ENCODE results near the gene CDH23.

CDH23 gene

DNA sequence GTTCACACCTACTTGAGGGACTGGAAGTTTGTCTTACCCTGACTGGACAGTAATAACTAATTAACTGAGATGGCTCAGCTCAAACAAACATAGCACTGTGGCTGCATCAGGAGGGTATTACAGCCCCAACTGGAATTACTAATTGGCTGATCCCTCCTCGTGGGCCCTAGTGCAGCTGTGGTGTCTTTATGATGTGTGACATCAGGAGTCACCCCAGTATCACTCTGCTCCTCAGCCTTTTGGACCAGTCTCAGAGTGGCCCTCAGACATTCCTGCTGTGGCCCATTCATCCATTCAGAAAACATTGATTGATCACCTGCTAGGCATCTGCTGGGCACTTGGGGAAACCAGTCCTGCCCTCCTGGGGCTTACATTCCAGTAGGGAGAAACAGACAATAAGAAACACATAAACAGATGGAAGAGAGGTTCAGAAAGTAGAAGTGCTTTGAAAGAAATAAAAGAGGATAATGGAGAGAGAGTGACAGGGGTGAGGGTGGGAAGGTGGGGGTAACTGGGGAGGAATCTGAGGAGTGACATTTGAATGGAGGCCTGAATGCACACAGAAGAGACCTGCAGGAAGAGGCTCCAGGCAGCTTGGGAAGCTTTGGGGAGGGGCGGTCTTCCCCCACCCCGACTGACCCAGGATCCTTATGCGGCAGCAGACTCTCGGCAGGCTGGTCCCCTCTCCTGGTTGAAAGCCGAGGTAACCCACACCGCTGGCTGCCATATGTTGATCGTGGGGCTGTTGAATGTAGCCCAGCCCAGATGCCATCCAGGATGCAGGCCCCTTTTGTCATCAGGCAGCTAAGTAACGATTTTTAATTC lies 209.7 kb downstream of the CDH23 start:
- TF ChIP-seq, protein P1, sequence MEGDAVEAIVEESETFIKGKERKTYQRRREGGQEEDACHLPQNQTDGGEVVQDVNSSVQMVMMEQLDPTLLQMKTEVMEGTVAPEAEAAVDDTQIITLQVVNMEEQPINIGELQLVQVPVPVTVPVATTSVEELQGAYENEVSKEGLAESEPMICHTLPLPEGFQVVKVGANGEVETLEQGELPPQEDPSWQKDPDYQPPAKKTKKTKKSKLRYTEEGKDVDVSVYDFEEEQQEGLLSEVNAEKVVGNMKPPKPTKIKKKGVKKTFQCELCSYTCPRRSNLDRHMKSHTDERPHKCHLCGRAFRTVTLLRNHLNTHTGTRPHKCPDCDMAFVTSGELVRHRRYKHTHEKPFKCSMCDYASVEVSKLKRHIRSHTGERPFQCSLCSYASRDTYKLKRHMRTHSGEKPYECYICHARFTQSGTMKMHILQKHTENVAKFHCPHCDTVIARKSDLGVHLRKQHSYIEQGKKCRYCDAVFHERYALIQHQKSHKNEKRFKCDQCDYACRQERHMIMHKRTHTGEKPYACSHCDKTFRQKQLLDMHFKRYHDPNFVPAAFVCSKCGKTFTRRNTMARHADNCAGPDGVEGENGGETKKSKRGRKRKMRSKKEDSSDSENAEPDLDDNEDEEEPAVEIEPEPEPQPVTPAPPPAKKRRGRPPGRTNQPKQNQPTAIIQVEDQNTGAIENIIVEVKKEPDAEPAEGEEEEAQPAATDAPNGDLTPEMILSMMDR (IDR thresholded peaks at IDR 0.05; ENCODE audit: control insufficient read depth, insufficient read depth, low read depth, low read length, missing control alignments): no peak
- no peak for DNase-seq (ENCODE audit: low read depth)
- H3K4me3 ChIP-seq (ENCODE audit: control insufficient read depth, low read depth, low read length): no peak overlapping the region

DNA sequence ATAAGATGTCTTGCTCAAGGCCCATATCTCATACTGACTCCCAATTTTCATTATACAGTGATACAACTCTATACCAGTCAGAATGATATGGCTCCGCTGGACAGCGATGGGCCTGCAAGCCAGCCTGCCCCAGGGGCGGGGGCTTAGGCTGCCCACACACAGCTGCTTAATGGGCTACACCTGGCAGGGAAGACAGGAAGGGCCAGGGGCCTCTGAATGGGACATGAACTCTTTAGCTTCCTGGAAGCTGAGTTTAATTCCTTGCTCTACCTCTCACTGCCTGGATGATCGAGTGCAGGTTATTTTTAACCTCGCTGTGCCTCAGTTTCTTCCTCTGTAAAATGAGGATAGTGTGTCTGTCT lies 210.3 kb downstream of the CDH23 start:
- TF ChIP-seq, protein P1 (IDR thresholded peaks at IDR 0.05; ENCODE audit: control insufficient read depth, insufficient read depth, low read depth, low read length, missing control alignments): no peak
- no peak for DNase-seq (ENCODE audit: low read depth)
- H3K4me3 ChIP-seq (ENCODE audit: control insufficient read depth, low read depth, low read length): no peak overlapping the region

DNA sequence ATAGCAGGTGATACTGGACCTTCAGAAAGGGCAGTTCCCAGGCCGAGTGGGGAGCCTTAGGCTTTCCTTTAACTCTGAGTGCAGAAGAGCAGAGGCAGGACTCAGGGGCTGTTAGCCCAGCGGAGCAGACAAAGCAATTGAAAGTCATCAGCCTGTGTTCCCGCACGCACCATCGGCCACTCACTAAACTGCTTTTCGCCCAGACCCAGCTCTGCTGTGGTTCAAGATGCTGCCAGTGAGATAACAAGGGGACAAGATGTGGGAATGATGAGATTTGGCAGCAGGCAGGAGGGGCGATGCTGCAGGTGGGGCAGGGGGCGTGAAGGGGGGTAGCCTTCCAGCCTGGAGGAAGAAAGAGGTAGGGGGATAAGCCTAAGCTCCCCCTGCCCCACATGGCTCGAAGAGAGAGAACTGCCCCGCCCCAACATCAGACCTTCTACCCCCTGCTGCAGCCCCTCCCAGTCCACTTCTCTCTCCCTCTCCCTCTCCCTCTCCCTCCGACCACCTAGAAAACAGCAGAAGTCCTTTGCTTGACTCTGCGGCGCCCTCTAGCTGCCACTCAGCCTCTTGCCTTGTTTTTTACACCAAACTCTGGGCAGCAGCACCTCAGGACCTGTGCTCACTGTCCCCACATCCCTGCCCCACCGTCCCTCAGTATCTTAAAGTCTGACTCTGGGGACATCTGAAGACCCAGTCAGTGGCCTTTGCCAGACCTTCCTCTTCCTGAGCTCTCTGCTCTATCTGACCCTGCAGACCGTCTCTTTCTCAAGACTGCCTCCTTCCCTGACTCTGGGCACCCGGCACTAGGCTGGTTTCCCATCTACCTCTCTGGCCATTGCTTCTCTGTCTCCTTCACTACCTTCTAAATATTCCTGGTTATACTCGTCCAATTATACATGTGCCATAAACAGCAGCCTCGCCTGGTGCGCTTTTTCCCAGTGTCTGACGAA lies 212.4 kb downstream of the CDH23 start:
- TF ChIP-seq, protein P1 (IDR thresholded peaks at IDR 0.05; ENCODE audit: control insufficient read depth, insufficient read depth, low read depth, low read length, missing control alignments): peak; percentile 90
- no peak overlapping the region for H3K4me3 ChIP-seq (ENCODE audit: control insufficient read depth, low read depth, low read length)
- DNase-seq (ENCODE audit: low read depth): no peak

DNA sequence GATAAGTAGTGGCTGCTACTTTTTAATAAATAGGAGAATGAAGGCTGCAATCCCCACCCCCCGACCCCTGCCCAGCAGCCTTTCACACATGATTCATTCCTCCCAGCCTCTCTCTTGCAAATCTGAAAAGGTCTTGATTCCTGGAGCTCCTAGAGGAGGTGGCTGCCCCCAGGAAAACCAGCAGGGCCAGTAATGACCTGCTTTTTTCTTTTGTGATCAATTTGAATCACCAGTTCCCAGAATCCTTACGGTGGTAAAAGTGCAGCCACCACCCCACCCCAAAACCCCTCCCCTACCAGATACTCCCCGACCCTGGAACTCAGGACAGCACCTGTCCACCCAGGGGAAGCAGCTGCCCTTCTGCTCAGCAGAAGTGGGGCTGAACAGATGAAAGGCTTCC lies 213.9 kb downstream of the CDH23 start:
- no peak overlapping the region for H3K4me3 ChIP-seq (ENCODE audit: control insufficient read depth, low read depth, low read length)
- no peak for DNase-seq (ENCODE audit: low read depth)
- TF ChIP-seq, protein P1 (IDR thresholded peaks at IDR 0.05; ENCODE audit: control insufficient read depth, insufficient read depth, low read depth, low read length, missing control alignments): no peak

DNA sequence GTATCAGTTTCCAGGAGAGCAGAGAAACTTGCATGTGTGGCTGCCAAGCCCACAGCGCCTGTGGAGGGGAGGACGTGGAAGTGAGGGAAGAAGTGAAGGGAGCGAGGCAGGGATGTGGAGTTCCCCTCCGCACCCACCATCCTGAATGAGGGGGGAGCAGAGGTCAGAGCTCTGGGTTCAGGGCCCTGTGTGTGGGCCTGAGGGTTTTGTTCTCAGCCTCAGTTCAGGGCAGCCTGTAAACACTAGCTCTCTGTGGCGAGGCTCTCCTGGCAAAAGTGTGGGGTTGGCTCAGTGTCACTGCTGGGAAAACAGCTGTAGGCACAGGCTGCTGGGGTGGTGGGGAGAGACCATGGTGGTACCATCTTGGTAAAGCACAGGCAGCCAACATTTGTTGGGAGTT lies 214.4 kb downstream of the CDH23 start:
- TF ChIP-seq, protein P1 (IDR thresholded peaks at IDR 0.05; ENCODE audit: control insufficient read depth, insufficient read depth, low read depth, low read length, missing control alignments): no peak
- DNase-seq (ENCODE audit: low read depth): no peak
- no peak overlapping the region for H3K4me3 ChIP-seq (ENCODE audit: control insufficient read depth, low read depth, low read length)

DNA sequence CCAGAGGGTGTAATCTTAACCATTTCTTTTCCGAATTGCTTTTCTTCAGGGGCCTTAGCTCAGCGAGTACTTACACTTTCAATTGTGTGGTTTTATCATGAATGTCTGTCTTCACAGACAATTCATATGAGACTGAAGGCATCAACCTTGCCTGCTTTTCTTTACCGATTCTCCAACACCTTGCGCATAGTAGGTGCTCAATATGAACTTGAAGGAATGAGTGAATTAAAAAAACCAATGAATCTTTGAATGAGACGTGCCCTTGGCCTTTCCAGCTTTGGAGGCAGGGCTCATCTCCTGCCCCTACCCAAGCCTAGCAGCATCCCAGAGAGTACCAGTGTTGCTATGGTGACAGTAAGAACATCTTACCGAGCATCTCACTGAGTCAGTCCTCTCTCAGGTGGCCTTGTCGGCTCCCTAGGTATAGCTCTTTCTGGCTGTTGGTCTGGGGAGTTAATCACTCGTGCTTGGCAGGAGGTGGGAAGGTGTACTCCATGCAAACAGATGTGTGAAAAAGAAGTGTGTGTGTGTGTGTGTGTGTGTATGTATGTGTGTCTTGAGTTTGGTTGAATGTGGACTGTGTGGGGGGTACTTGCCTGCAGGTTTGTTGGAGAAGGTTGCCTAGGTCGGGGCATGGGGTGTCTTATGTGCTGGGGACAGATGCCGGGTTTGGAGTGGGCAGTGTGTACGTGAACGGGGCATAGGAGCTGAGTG lies 215.1 kb downstream of the CDH23 start:
- no peak overlapping the region for H3K4me3 ChIP-seq (ENCODE audit: control insufficient read depth, low read depth, low read length)
- TF ChIP-seq, protein P1 (IDR thresholded peaks at IDR 0.05; ENCODE audit: control insufficient read depth, insufficient read depth, low read depth, low read length, missing control alignments): no peak
- DNase-seq (ENCODE audit: low read depth): no peak
